Measurements from ENCODE around the gene ST6GALNAC1. TPM values are rescaled to one million over a fixed set of nuclear protein-coding genes. Genes with fewer than 3 reads are reported as not detected.

The ST6GALNAC1 gene
- total RNA-seq, 4 donors from 2014 or later, result 0.51 to 1.8 (median 1.5) TPM

DNA sequence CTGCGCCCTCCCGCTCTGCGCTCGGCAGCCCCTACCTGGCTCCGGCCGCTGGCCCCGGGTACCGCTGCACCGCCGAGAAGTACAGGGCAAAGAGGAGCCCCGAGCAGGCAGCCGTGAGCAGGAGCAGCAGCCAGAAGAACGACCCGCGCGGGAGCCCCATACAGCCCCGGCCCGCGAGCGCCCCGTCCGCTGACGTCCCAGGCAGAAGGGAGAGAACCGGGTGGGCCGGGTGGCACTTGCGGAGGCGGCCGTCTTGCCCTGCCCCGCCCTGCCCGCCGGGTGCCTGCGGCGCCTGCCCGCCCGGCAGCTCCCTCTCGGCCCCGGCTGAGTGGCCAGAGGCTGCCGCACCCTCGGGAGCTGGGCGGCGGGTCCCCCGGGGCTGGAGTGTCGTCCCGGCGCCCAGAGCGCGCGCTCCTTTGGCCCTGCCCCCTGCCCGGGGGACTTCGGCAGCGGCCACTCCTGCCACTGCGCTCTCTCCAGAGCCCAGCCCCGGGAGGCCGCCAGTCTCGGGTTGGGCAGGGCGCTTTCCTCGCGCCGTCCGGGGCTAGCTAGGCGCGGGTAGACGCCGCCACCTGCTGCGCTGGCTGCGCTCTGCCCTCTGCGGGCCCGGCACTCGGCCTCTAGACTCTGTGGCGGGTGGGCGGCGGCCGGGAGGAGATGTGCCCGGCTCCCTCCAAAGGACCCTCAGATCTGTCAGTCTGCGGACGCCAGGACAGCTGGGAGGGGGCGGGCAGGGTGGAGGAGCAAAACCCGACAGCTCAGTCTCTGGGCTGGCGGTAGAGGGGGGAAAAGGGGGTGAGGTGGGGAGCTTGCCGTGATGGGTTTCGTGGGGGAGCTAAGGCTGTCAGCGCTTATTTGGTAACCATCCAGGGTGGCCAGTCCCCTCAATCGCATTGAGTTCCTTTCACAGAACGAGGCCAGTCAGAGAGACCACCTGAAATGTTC lies 57.6 kb downstream of the ST6GALNAC1 start, which contains the start of gene ST6GALNAC2:
TSS of gene ST6GALNAC2 (minus strand) at position 212 of the 945 bp plus-strand sequence. CDS start at position 160, 52 bp downstream.
- TF ChIP-seq, protein P1, sequence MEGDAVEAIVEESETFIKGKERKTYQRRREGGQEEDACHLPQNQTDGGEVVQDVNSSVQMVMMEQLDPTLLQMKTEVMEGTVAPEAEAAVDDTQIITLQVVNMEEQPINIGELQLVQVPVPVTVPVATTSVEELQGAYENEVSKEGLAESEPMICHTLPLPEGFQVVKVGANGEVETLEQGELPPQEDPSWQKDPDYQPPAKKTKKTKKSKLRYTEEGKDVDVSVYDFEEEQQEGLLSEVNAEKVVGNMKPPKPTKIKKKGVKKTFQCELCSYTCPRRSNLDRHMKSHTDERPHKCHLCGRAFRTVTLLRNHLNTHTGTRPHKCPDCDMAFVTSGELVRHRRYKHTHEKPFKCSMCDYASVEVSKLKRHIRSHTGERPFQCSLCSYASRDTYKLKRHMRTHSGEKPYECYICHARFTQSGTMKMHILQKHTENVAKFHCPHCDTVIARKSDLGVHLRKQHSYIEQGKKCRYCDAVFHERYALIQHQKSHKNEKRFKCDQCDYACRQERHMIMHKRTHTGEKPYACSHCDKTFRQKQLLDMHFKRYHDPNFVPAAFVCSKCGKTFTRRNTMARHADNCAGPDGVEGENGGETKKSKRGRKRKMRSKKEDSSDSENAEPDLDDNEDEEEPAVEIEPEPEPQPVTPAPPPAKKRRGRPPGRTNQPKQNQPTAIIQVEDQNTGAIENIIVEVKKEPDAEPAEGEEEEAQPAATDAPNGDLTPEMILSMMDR (IDR thresholded peaks at IDR 0.05; ENCODE audit: low read depth), result no peak

DNA sequence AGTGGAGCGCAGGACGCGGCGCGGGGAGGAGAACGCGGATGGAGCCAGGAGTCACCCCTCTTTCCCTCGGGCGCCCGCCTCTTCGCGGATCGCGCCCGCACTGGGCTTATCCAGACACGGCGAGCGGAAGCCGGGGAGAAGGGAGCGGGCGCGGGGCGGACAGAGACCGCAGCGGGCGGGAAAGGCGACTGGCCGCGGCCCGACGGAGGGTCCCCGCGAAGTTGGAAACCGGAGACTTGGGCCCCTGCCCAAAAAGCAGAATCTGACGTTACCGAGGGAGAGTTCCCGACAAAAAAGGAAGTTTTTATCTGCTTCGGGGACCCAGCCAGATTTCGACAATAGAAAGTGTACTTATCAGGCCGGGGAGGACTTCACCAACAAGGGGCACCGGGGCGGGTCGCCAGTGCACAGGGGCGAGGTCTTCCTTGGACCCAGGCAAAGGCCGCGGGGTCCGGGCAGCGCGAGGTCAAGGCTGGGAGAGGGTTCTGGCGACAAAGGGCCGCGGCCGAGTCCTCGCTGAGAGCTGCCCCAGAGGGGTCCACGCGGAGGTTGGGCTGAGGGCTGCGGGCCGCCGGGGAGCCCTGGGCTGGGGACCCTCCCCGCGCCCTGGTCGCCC lies 58.4 kb downstream of the ST6GALNAC1 start:
- TF ChIP-seq, protein P1 (IDR thresholded peaks at IDR 0.05; ENCODE audit: low read depth), result no peak

DNA sequence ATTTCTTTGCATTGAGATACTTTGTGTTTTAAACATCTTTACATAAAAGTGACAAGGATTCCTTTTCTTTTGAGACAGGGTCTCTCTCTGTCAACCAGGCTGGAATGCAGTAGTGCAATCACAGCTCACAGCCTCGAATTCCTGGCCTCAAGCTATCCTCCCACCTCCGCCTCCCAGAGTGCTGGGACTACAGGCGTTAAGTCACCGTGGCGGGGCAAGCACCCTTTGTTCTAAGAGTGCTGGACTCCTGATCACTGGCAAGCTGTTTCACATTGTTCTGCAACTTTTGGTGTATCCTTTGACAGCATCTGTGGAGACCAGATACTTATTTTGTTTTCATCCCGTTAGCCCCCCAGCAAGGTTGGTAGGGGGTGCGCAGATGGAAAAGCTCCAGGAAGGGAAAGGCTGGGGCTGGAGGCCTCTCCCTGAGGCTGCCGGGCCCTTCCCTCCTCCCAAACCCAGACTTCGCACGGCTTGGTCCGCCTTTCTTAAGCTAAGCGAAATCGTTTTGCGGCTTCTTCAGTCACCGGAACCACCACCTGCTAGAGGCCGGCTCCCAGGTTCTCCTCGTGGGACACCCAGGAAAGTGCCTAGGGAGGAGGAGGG lies 59.0 kb downstream of the ST6GALNAC1 start:
- TF ChIP-seq, protein P1 (IDR thresholded peaks at IDR 0.05; ENCODE audit: low read depth), result no peak

DNA sequence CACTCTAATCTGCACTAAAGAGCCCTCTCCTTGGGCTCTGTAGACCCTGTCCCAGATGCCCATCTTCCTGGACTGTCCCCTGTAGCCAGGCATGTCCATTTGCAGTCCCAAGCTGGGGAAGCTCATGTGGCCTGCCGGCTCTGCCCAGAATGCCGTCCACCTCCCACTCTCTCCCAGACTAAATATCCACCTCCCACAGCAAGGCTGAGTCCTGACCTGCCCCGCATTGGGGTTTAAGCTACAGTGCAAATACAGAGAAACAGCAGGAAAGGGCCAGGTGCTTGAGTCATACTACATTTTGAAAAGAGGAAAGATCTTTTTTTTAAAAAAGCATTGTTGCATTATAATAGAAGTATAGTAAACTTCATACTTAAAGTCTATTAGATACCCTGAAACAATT lies 60.9 kb downstream of the ST6GALNAC1 start:
- TF ChIP-seq, protein P1 (IDR thresholded peaks at IDR 0.05; ENCODE audit: low read depth), result no peak

DNA sequence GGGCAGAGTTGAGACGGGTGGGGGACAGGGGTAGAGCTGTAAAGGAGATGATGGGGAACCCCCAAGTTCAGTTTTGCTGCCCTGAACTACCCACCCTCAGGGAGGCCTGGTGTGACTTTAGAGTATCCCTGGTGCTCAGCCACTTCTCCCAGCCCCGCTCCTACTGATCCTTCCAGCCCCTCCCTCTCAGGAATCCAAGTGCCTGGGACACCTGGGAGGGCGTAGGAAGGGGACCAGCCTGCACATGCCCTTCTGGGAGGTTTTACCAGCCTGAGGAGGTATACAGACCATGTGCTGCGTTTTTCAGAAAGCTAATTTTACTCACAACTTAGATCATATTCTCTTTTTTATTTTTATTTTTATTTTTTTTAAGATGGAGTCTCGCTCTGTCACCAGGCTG lies 62.0 kb downstream of the ST6GALNAC1 start:
- TF ChIP-seq, protein P1 (IDR thresholded peaks at IDR 0.05; ENCODE audit: low read depth), result no peak

DNA sequence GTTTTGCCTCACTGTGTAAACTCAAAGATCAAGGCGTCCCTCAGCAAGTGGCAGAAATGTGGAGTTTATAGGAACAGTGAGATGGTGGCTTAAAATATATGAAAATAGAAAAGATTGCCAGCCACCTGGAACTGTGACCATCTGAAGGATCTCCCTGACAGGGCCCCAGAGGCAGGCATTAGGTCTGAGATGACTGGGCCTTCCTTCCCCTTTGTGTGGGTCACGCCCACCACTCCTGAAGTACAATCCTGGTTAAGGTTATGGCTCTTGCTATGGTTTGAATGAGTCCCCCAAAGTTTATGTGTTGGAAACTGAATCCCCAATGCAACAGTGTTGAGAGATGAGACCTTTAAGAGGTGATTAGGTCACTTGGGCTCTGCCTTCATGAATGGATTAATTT lies 64.3 kb downstream of the ST6GALNAC1 start:
- TF ChIP-seq, protein P1 (IDR thresholded peaks at IDR 0.05; ENCODE audit: low read depth), result no peak

DNA sequence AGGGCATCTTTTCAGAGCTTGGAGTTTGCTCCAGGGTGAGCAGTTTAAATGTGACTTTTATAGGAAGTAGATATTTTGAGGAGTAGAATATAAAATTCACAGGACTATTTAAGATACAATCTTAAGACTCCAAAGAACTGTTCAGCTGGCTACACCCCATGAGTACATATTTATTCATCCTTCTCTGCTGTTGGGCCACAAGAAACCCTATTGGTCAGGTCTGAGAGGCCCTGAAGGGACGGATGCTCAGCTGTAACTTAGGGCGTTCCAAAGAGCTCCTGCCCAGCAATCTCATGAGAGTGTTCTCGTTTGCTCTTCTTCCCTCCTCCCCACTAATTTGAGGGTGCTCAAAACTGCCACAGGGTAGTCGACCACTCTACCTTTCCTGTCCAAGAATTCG lies 65.2 kb downstream of the ST6GALNAC1 start:
- TF ChIP-seq, protein P1 (IDR thresholded peaks at IDR 0.05; ENCODE audit: low read depth), result no peak
